Endothelial cell (in vitro differentiated cells): ENCODE data around the gene AMT. TPM values are rescaled to one million over a fixed set of nuclear protein-coding genes. Genes with fewer than 3 reads are reported as not detected.
A peak's percentile ranks its signal among the peaks of the same experiment; 100 is the strongest.
"Not testable (repeated sequence)": the region's sequence is repeated elsewhere in the genome, so short reads cannot be mapped to it uniquely, and the experiment has no call there.

Source experiments
- DNase-seq: peaks from one replicate; pipeline ENCODE4 v3.0.0; 2021; ENCODE audit warnings: low spot score
- H3K27ac Mint-ChIP-seq: one replicate; pipeline ENCODE4 v1.8.0; 2021; ENCODE audit warnings: mixed read lengths, inconsistent platforms; ENCODE audit not compliant: unreplicated experiment
- H3K27me3 Mint-ChIP-seq: one replicate; pipeline ENCODE4 v1.8.0; 2021; ENCODE audit warnings: mild to moderate bottlenecking, moderate library complexity, mixed read lengths, inconsistent platforms; ENCODE audit not compliant: unreplicated experiment
- H3K36me3 Mint-ChIP-seq: one replicate; pipeline ENCODE4 v1.8.0; 2021; ENCODE audit warnings: mild to moderate bottlenecking, low read depth, mixed read lengths, inconsistent platforms; ENCODE audit not compliant: unreplicated experiment
- H3K4me1 Mint-ChIP-seq: one replicate; pipeline ENCODE4 v1.8.0; 2021; ENCODE audit warnings: mild to moderate bottlenecking, mixed read lengths, inconsistent platforms; ENCODE audit not compliant: unreplicated experiment
- H3K4me3 Mint-ChIP-seq: one replicate; pipeline ENCODE4 v1.8.0; 2021; ENCODE audit warnings: mild to moderate bottlenecking, mixed read lengths, inconsistent platforms; ENCODE audit not compliant: unreplicated experiment
- H3K9me3 Mint-ChIP-seq: one replicate; pipeline ENCODE4 v1.8.0; 2021; ENCODE audit warnings: mixed read lengths, inconsistent platforms; ENCODE audit not compliant: unreplicated experiment
- total RNA-seq: library from RNA; stranded (reverse); fragmentation: NEBNext Ultra II Directional; extraction: Animal tissue kit (Norgen Biotek cat#: 25700); gene quantifications from one replicate; pipeline ENCODE4 v1.2.1, GENCODE V29; 2021; ENCODE audit not compliant: unreplicated experiment
- TF ChIP-seq, protein P1 (sequence below): fragments of 200-600 bp; sonication (generic); IDR thresholded peaks from one replicate; pipeline ENCODE4 v1.5.0; 2021; ENCODE audit warnings: antibody characterized with exemption; ENCODE audit not compliant: unreplicated experiment

AMT gene
- total RNA-seq, 1 donor from 2014 or later, result 11.9 TPM

DNA sequence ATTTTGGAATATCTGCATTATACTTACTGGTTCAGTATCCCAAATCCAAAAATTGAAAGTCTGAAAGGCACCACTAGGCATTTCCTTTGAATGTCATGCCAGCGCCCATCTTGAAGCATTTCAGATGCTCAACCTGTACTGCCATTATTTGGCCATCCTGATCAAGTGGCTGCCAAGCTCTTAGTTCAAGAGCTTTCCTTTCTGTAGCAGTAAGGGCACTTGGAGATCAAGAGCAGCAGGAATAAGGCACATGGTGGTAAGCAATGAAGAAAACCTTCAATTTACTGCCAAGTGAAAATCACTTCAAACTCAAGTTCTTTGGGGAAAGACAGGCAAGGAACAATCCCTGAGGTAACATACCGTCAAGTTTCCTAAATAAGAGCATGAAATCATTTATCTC, 20.5 kb downstream of the AMT start:
- H3K36me3 Mint-ChIP-seq, result peaks cover 8% of the 10 kb centered on the region
- no peak overlapping the region for H3K27ac Mint-ChIP-seq
- H3K4me1 Mint-ChIP-seq, result peaks cover 20% of the 10 kb centered on the region
- H3K9me3 Mint-ChIP-seq, result no peaks in the 10 kb centered on the region
- peaks cover 4% of the 10 kb centered on the region for H3K27me3 Mint-ChIP-seq
- DNase-seq, result no peak
- TF ChIP-seq, protein P1, sequence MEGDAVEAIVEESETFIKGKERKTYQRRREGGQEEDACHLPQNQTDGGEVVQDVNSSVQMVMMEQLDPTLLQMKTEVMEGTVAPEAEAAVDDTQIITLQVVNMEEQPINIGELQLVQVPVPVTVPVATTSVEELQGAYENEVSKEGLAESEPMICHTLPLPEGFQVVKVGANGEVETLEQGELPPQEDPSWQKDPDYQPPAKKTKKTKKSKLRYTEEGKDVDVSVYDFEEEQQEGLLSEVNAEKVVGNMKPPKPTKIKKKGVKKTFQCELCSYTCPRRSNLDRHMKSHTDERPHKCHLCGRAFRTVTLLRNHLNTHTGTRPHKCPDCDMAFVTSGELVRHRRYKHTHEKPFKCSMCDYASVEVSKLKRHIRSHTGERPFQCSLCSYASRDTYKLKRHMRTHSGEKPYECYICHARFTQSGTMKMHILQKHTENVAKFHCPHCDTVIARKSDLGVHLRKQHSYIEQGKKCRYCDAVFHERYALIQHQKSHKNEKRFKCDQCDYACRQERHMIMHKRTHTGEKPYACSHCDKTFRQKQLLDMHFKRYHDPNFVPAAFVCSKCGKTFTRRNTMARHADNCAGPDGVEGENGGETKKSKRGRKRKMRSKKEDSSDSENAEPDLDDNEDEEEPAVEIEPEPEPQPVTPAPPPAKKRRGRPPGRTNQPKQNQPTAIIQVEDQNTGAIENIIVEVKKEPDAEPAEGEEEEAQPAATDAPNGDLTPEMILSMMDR, result no peak
- H3K4me3 Mint-ChIP-seq, result no peak overlapping the region

DNA sequence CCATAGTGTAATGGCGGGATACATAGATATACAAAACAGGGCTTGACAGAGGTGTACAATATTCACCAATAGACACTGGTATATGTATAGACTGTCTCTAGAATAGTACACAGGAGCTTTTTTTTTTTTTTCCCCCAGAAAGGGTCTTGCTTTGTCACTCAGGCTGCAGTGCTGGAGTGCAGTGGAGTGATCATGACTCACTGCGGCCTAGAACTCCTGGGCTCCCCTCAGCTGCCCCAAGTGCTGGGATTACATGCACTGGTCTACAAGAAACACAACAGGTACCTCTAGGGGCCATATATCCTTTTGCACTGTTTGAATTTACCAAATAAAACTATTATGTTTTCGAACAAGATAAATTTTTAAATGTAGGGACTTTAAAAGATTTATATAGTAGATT, 22.8 kb downstream of the AMT start:
- TF ChIP-seq, protein P1, result no peak
- DNase-seq, result no peak
- no peak overlapping the region for H3K4me3 Mint-ChIP-seq
- H3K9me3 Mint-ChIP-seq, result no peaks in the 10 kb centered on the region
- peaks cover 20% of the 10 kb centered on the region for H3K36me3 Mint-ChIP-seq
- peaks cover 24% of the 10 kb centered on the region for H3K4me1 Mint-ChIP-seq
- peaks cover 11% of the 10 kb centered on the region for H3K27me3 Mint-ChIP-seq
- no peak overlapping the region for H3K27ac Mint-ChIP-seq

DNA sequence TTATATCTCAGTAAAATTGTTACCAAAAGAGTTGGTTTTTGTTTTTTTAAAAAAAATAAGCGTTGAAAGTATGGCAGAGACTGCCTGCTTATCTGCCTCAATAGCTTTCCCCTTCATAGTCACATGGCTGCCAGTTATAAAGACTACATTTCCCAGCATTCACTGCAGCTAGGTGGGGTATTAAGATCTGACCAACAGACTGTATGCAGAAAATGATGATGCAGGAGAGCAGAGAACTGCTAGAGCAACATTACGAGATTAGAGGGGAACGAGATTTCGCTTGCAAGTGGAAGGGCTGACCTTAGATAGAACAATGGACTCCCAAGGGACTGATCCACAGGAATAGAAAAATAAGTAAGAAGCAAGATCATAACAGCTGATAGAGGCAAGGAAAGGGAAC, 24.8 kb downstream of the AMT start:
- H3K27me3 Mint-ChIP-seq, result peaks cover 9% of the 10 kb centered on the region

DNA sequence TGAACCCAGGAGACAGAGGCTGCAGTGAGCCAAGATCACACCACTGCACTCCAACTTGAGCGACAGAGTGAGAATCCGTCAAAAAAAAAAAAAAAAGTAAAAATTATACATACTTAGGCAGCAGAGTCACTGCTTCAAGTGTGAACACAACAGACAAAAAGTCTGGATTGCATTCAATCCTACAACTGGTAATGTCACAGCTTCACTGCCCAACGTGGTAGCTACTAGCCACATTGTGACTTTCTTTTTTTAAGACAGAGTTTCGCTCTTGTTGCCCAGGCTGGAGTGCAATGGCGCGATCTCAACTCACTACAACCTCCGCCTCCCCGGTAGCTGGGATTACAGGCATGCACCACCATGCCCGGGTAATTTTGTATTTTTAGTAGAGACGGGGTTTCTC, 31.0 kb downstream of the AMT start:
- DNase-seq, H3K27ac Mint-ChIP-seq, H3K27me3 Mint-ChIP-seq, H3K4me1 Mint-ChIP-seq, H3K9me3 Mint-ChIP-seq, H3K4me3 Mint-ChIP-seq: not testable (repeated sequence)
- H3K36me3 Mint-ChIP-seq, result peaks cover 23% of the 10 kb centered on the region

More for the DNA sequence above, 24.8 kb downstream of the AMT start:
- TF ChIP-seq, protein P1, result no peak
- peaks cover 24% of the 10 kb centered on the region for H3K36me3 Mint-ChIP-seq
- H3K4me3 Mint-ChIP-seq, result no peak overlapping the region
- DNase-seq, result no peak
- H3K27ac Mint-ChIP-seq, result peak overlapping the region; percentile 0
- no peaks in the 10 kb centered on the region for H3K9me3 Mint-ChIP-seq
- peaks cover 24% of the 10 kb centered on the region for H3K4me1 Mint-ChIP-seq

DNA sequence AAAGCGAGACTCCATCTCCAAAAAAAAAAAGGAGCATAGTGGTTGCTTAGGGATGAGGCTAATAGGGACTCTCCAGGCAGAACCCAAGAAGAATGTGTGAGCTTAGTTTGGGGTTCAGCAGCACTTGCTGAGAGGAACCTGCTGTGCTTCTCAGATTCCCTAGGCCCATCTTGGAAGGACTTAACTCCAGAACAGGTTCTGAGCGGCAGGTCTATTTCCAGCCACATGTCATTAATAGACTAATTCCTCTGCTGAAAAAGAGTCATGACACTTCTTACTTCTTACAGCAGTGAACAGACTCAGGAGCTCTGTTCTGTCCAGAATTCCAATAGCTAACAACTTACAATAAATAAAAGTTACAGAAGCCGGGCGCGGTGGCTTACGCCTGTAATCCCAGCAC, 33.0 kb downstream of the AMT start:
- DNase-seq, result no peak
- Mint-ChIP-seq H3K4me3 (no peak overlapping the region), H3K9me3 (no peaks in the 10 kb centered on the region), H3K27me3 (no peaks in the 10 kb centered on the region), H3K27ac (no peak overlapping the region), H3K4me1 (peaks cover 5% of the 10 kb centered on the region), H3K36me3 (peaks cover 6% of the 10 kb centered on the region)
- TF ChIP-seq, protein P1, result no peak
